ENCODE data around the gene ALOXE3.

- TF ChIP-seq POLR2AphosphoS5 (IDR thresholded peaks at IDR 0.05; ENCODE audit: low read depth, low read length) (no peak), SIN3A (IDR thresholded peaks at IDR 0.05; ENCODE audit: borderline replicate concordance, insufficient read depth, low read length) (no peak), REST (IDR thresholded peaks at IDR 0.05; ENCODE audit: insufficient read depth in 1 of 2, low read depth in 2 of 2, low read length in 2 of 2) (no peak), FOXP2 (optimal IDR thresholded peaks at IDR 0.05; ENCODE audit: borderline replicate concordance, extremely low read depth, extremely low read length, insufficient read depth) (peak; percentile 31), TAF1 (IDR thresholded peaks at IDR 0.05; ENCODE audit: borderline replicate concordance, insufficient read depth, low read length) (no peak)
Observed at GRCh38 chr17:8073627-8074484, 44.5 kb downstream of the ALOXE3 start.

Measured in PFSK-1 (cell line).